HG03175 (cell line): ENCODE data around the gene TRIM28.

ENCODE experiments used
- ATAC-seq: cut with Tn5 transposase; IDR thresholded peaks from one replicate; pipeline ENCODE4 v1.9.1; 2021; ENCODE audit warnings: mild to moderate bottlenecking, moderate library complexity; ENCODE audit not compliant: unreplicated experiment

Gene TRIM28

DNA sequence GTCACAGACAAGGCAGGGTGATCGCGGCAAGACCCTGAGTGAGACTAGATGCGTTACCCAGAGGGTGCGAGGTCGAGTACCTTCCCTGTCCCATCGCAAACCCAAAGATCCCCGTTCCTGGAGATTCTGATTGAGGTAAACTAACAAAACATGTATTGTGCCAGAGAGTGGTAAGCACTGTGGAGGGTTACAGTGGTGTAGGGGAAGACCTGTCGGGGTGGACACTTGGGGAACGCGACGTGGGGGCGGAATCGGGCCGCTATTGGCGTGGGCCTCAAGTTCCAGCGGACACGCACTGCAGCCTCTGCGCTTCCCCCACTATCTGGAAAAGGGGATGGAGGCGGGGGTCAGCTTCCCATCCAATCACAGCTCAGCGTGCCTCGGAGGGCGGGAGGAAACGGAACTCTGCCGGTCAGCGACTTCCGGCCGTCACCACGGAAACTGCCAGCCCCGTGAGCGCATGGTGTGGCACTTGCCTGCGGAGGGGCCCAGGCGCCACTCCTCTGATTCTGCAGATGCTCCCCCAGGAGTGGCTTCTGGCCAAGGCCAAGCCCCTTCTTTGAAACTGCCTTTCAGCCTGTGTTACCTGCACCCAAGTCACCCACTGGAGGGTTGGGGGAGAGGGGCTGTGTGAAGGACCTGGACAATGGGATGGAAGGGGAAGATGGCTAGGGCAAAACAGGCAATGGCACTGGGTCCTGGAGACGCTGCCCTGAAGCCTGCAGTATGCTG, 15.6 kb downstream of the TRIM28 start:
- ATAC-seq = peak; percentile 22

DNA sequence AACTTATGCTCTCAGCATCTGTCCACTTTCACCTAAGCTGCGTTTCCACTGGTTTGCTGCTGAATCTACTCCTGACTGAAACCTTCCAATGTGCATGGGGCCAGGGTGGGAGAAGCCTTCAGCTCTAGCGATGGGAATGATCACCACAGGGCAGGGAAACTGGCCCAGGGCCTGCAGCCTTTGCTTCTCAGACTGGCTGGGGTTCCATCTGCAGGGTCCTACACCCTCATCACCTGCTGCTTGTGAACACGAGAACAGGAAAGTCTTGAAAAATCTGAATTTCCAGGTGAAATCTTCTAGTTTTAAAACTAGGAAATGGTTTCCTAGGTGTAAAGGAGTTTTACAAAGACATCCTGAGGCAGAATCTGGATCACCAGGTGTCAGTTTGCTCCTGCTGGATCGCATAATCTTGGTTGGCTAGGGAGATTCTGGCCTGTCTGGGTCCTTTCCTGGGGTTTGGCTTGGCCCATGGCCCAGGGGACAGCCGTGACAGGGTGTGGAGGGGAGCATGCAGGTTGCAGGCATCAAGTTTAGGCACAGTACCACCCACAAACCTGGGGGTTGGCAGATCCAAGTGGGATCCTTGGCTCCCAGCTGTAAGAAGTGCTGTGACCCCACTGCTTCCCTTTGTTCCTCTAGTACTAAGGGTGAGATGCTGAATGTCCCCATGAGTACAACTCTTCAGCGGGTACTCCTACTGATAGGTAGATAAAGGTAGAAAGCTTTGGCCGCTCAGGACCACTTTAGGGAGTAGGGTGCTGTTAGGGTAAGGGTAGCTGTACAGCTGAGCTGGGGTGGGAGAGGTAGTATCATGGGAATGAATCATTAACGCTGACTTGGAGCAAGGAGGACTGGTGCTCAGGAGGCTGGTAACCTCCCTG, 16.4 kb downstream of the TRIM28 start:
- ATAC-seq = no peak

DNA sequence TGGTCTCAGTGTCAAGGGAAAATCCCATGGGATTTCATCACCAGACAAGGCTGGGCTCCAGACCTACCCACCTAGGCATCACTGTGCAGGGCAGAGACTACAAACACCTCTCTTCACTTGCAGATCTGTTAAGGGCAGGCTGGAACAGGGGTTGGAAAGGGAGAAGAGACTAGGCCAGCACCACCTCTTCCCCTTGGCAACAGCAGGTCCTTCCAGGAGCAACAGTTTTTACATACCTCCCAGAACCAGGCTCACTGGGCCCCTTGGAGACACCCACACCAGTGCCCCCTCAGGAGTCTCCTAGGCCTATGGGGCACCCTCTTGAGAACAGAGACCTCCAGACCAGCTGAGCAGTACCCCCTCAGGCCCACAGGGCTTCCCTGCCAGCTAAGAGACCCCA, 17.1 kb downstream of the TRIM28 start:
- ATAC-seq = no peak

DNA sequence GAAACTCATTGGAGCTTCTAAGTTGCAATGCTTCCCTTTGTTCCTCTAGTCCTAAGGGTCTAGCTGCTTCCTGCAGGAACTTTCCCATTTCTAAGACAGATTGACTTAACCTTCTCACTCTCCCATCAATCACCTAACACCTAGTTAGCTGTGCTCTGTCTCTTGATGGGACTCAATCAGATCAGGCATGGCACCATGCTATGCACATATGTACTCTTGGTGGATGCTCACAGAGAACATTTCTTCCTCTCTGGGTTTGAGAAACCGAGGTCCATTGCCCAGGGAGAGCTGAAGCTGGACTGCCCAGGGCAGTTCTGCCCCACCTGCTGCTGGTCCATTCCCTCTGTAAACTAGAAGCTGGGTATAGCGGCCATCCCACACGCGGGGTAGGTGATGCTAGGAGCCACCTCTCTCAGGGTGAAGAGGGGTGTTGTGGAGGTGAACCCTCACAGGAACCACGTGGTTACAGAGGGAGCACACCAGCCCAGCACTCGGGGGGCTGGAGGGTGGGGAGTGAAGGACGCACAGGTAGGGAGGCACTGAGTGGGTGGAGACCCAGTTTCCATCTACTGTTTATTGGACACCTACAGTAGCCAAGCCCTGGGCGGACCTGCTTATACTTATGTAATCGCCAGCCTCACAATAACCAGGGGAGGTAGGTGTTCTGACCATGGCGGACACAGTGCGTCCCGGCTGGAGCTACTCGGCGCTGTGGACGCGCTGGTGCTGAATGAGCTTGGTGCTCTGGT, 17.7 kb downstream of the TRIM28 start:
- no peak for ATAC-seq

DNA sequence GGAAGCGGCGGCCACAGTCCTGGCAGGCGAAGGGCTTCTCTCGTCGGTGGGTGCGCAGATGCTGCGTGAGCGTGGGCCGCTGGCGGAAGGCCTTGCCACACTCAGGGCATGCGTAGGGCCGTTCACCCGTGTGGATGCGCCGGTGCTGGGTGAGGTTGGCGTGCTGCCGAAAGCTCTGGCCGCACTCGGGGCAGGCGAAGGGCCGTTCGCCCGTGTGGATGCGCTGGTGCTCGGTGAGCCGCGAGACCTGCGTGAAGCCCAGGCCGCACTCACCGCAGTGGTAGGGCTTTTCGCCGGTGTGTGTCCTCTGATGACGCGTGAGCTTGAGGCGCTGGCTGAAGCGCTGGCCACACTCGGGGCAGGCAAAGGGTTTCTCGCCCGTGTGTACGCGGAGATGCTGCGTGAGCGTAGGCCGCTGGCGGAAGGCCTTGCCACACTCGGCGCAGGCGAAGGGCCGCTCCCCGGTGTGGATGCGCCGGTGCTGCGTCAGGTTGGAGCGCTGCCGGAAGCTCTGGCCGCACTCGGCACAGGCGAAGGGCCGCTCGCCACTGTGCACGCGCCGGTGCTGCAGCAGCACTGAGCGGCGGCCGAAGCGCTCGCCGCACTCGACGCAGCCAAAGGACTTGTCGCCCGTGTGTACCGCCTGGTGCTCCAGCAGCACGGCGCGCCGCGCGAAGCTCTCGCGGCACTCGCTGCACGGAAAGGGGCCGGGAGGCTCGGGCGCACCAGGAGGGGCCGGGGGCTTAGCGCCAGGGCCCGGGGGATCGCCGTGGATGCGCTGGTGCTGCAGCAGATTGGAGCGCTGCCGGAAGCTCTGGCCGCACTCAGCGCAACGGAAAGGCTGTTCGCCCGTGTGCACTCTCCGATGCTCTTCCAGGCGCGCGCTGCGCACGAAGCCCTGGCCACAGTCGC, 18.5 kb downstream of the TRIM28 start:
- no peak for ATAC-seq

DNA sequence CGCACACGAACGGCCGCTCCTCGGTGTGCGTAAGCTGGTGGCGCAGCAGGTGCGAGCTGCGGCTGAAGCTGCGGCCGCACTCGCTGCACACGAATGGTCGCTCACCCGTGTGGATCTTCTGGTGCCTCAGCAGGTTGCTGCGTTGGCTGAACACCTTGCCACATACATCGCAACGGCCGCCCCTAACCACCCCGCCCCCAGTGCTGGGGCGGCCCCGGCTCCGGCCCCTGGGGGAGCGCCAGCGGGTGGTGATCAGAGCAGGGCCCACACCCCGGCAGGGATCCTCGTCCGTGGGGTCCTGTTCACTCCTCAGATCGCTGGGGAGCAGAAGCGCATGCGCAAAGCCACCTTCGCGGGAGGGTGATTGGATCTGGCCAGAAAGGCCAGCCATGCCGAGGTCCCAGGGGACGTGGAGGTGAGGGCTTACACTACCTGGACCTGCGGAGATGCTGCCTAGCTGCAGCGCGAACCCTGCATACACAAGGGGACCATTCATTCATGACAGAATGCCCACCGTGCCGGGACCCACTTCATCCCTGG, 19.2 kb downstream of the TRIM28 start:
- ATAC-seq = no peak

DNA sequence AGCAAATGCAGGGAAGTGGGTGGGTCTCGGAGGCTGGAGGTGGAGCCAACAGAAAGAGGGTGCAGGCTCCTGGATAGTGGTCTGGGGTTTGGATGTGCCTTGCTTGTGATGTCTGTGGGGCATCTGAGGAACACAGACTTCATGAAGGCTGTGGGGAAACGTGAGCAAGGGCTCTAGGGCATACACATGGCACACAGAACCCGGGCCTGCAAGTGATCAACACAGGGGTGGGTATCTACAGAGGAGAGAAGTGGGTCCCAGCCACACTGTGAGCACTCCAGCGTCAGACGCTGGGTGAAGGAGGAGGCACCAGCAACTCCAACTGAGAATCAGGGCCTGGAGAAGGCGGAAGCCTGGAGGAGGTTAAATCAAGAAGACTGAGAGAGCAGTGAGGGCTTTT, 20.0 kb downstream of the TRIM28 start:
- no peak for ATAC-seq

DNA sequence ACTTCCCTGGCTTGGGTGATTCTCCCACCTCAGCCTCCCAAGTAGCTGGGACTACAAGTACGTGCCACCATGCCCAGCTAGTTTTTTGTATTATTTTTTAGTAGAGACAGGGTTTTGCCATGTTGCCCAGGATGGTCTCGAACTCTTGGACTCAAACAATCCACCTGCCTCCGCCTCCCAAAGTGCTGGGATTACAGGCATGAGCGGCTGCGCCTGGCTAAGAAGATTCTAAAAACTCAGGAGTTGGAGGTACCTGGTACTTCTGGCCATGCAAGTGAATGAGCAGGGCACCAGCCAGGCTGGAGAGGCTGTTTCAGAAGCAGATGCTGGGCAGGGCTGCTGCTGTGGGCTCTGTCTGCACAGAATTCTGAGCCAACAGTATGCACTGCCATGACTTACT, 23.1 kb downstream of the TRIM28 start:
- no peak for ATAC-seq

DNA sequence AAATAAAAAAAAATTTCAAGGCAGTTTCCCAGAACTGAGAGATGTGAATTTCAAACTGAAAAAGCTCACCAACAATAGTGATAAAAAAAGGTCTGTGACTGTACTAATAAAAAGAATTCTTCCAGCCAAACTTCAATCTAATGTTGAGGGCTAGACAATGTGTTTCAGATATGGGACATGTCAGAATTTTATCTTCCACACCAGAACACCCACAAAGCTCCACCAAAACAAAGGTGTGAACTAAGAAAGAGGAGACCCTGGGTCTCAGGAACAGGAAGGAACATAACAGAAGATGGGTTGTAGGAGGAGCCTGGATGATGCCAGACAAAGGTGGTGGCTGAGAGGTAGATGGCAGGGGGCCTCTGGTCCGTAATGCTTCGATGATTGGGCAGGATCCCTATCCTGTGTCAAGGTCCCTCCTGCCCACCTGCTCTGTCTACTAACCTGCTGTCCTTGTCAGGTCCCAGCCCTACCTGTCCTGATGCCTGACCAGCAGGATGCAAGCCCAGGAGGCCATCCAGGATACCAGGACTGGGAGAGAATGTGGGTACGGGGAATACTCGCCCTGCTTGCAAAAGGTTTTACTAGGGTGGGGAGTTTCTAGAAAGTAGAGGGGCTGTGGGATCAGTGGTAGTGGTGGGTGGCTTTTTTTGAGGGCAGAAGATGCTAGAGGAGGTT, 24.7 kb downstream of the TRIM28 start:
- no peak for ATAC-seq

DNA sequence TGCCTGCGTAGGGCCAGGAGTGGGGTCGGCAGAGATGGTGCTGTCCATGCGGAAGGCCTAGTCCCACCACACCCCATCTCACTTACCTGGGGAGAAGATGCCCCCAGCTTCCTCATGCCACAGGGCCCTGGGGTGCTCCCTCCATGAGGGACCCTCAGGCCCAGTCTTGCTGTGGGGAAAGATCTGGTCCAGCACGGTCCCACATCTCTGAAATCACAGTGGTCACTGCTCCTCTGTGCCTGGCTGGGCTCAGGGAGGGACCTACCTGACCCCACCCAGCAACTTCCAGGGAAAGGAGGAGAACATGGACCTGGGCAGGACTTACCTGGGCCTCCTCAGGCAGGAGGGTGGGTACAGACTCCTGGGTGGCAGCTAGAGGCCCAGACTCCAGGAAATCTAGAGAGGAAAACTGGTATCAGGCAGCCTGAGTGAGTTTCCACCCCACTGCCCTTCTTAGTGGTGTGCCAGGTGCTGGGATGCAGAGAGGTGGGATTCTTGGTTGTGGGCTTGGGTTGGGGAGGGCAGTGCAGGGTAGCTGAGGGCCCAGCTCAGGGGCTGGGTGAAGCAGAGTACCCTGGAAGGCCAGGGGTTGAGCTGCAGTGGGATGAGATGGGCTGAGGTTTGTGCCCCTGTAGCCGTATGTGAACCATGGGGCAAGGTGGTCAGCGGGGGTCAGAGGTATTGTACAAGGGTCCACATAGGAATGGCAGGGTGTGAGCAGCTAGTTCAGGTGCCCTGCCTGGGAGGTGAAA, 25.5 kb downstream of the TRIM28 start:
- no peak for ATAC-seq

DNA sequence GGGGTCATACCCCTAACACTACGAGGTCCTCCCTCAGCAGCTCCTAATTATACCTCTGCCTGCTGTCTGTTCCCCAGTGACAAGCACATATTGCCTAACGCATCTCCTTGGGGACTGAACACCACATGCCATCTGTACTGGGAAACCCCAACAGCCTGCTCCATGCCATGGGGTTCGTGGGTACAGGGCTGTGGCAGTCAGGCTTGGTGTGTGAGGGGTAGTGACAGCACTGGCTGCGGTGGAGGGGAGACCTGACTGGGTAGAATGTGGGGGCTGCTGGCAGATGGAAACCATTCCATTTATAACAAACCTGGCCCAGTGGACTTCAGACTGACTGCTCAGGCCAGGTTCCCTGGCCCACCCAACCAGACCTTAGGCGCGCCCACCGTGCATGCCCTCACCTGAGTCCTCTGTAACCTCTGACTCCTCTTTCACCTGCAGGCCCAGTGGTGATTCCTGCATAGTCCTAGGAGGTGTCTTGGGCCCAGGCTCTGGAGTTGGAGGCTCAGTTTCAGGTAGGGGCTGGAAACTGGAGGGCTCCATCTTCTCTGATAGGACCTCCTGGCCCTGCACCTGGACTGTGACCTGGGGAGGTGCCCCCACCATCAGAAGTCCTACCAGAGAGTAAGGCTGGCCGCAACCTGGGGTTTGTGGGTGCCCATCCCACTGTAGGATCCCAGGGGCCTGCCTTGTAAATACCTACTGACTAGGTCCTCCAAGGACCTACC, 26.2 kb downstream of the TRIM28 start:
- no peak for ATAC-seq

DNA sequence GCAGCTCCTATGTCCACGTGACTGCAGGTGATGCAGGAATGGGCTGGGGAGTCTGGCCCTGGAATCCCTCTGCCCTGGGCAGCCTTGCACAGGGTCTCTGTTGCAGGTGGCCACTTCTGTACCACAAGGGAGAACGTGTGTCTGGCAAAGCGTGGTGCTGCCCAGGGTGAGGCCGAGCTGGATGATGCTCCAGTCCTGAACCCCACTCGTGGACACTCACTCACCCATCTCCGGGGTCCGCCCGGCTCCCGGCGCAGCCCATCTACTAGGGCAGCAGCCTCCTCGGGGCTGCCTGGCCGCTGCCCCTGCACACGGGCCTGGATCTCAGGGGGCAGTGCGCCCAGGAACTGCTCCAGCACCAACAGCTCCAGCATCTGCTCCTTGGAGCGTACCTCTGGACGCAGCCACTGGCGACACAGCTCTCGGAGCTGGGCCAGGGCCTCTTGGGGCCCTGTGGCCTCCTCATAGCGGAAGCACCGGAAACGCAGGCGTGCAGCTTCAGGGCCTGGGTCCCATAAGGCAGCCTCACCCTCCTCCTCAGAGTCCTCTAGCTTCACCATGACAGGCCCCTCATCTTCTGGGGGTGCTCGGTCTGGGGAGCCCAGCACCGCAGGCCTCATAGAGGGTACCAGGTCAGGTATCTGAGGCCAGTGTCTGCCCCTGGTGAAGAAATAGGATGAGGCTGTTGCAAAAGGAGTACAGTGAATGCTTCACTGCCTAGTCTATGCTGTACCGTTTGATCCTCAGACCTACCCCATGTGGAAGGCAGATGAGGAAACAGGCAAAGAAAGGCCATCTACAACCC, 27.1 kb downstream of the TRIM28 start:
- ATAC-seq = no peak

DNA sequence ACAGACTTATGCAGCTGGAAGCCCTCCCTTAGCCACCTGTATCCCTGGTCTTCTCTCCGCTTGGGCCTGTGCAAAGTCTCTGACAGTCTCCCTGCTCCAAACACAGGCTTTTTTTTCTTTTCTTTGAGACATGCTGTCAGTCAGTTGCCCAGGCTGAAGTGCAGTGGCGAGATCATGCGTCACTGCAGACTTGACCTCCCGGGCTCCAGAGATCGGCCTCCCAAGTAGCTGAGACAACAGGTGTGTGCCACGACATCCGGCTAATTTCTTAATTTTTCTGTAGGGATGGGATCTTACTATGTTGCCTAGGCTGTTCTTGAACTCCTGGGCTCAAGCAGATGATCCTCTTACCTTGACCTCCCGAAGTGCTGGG, 27.7 kb downstream of the TRIM28 start:
- no peak for ATAC-seq

DNA sequence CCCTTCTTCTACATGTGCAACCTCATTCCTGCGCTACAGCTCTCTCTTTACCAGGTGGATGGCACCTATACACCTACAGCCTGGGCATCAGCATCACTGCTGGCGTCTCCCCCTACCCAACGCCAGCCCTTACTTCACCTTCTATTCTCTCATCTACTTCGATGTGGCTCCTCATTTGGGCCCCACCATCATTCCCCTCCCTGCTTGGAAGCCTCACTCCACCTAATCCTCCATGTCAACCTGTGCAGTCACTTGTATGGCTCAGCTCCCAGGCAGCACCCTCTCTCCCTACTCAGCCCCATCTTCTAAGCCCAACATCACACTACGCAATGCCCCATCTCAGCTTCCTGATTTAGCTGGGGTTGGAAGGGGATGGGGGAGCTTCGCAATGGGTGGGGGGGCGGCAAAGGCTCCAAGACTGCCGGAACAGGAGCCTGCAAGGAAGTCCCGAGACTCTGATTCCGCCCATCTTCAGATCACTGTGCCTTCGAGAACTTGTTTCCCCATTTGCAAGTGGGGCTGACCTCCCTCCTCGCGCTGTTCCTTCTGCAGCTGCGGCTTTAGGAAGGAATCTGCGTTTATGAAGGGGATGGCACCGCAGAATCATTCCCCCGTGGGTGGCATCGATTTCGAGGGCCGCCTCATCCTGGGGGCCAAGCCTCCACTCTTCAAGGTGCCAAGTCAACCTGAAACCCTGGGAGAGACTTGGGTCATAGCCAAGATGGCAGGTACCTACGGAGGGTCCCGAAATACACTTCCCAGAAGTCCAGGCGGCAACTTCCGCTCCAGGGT, 28.4 kb downstream of the TRIM28 start:
- no peak for ATAC-seq

DNA sequence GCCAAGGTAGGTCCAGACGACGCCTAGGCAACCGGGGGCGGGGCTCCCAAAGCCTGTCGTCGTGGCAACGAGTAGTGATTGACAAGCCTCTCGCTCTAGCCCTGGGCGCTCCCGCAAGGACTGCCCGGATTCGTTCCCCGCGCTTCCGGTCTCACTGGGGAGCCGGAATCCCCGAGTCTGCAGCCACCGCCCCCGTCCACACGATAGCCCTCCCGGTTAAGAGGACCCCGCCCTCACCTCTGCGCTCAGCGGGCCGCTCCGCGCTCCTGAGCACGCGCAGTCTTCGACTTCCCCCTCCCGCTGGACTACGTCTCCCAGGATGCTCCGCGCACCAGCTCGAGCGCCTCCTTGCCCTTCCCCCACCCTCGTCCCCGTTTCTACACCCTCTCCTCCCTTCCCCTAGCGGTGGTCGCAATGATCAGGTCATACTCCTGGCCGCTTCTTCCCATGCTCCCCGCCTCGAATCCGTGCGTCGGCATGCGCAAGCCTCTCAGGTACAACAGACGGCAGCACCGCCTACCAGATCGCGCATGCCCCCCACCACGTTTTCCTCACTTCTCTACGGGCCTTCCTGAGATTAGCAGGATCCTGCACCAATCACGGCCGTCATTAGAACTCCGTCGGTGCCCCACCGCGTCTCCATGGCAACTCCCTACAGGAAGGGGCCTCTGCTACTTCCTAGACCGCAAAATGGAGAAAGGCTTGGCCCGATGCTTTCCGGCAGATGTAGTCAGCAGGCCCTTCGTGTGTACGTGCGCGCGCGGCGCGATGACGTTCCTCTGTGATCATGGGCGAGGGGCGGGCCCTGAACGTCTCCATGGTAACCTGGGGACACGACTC, 29.2 kb downstream of the TRIM28 start, which contains the start of gene MZF1:
Gene MZF1 (minus strand): TSS at position 518 of the 840 bp plus-strand sequence. CDS start 1,946 bp downstream, outside the sequence.
- ATAC-seq = peak; percentile 57
